BLaER1 treated with 17β-estradiol and CSF1 and Interleukin-3, amounts not matched to agents 10 nM and 100 nM (cell line): ENCODE results near the gene RSU1.

Experiments
- H3K27ac ChIP-seq, 11 experiments: shearing (Covaris generic); formaldehyde crosslinking; 2 replicates each; pipeline ENCODE4 v1.8.1; 2022
- H3K27me3 ChIP-seq, 11 experiments: shearing (Covaris generic); formaldehyde crosslinking; 2 replicates each; pipeline ENCODE4 v1.8.1; 2022
- H3K36me3 ChIP-seq, 11 experiments: shearing (Covaris generic); formaldehyde crosslinking; 2 replicates each; pipeline ENCODE4 v1.8.1; 2022
- H3K4me1 ChIP-seq, 10 experiments: shearing (Covaris generic); formaldehyde crosslinking; 2 replicates each; pipeline ENCODE4 v1.8.1; 2022
- H3K4me2 ChIP-seq, 11 experiments: shearing (Covaris generic); formaldehyde crosslinking; 2 replicates each; pipeline ENCODE4 v1.8.1; 2022
- H3K4me3 ChIP-seq, 10 experiments: shearing (Covaris generic); formaldehyde crosslinking; 2 replicates each; pipeline ENCODE4 v1.8.1; 2022
- H3K9ac ChIP-seq, 11 experiments: shearing (Covaris generic); formaldehyde crosslinking; 2 replicates each; pipeline ENCODE4 v1.8.1; 2022
- H3K9me3 ChIP-seq, 11 experiments: shearing (Covaris generic); formaldehyde crosslinking; replicated peaks in 1 of 11; 2 replicates each; pipeline ENCODE4 v1.8.1; 2022
- H4K20me1 ChIP-seq, 11 experiments: shearing (Covaris generic); formaldehyde crosslinking; 2 replicates each; pipeline ENCODE4 v1.8.1; 2022
- Cebpa-rat ChIP-seq, 11 experiments: shearing (Covaris generic); IDR thresholded peaks; 2 replicates each; pipeline ENCODE4 v1.8.1; 2022

The RSU1 gene

DNA sequence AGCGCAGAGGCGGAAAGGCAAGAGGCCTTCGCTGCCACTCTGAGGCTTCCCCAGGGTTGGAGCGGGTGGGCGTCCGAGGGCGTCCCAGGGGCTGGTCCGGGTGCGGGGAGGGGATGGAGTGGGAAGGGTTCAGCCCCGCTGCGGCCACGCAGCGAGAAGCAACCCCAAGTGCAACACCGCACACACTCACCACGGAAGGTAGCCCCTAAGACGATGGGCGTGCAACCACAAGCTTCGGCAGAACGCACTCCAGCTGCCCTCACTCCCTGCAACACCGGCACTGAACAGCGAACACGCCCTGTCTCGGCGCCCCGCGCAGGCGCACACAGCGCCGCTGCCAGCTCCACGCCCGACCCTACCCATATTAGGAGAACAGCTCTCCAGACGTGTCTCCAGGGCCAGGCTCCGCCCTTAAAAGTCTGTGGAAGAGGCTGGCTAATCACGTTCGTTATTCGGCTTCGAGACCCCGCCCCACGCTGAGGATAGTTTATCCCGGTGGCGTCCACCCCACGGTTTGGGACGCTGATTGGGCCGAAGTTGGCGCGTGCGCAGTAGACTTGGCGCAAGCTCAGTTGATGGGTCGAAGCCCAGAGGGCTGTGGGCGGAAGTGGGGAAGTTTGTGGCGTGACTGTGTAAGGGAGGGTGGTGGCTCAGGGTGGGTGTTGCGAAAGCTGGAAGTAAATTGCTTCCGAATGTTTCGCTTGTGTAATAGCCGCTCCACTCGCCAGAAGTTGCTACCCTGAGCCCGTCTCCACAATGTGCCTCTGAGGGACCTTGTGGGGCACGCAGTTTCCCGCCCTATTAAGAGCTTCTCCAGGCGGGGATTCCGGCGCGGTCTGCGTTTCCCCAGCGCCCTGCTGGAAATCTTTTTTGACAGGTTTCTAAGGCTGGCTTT is at the start of gene RSU1:
Gene RSU1 (minus strand): TSS at position 300 of the 895 bp plus-strand sequence. CDS start 343 bp downstream, outside the sequence.
- Histone ChIP-seq H3K27me3 (no peaks in the 10 kb centered on the region), H3K4me2 (peak within 1 kb of the TSS; percentile 90 to 99 (median 94)), H3K4me1 (peaks cover 37 to 75% (median 52%) of the 10 kb centered on the region in 10 experiments), H3K27ac (peak within 1 kb of the TSS; percentile 84 to 97 (median 96)), H3K4me3 (peak within 1 kb of the TSS; percentile 67 to 87 (median 80)), H3K36me3 (peaks cover 0 to 43% (median 21%) of the 10 kb centered on the region in 11 experiments; a peak in 16 of 22 replicates), H3K9me3 (peaks cover 9 to 15% (median 10%) of the 10 kb centered on the region in 11 experiments), H3K9ac (peak within 1 kb of the TSS; percentile 79 to 88 (median 87)), H4K20me1 (peaks cover 0 to 46% (median 7%) of the 10 kb centered on the region in 11 experiments; a peak in 8 of 22 replicates)
- peak; percentile 96 to 100 (median 99) for TF ChIP-seq Cebpa-rat (IDR thresholded peaks at IDR 0.05)

DNA sequence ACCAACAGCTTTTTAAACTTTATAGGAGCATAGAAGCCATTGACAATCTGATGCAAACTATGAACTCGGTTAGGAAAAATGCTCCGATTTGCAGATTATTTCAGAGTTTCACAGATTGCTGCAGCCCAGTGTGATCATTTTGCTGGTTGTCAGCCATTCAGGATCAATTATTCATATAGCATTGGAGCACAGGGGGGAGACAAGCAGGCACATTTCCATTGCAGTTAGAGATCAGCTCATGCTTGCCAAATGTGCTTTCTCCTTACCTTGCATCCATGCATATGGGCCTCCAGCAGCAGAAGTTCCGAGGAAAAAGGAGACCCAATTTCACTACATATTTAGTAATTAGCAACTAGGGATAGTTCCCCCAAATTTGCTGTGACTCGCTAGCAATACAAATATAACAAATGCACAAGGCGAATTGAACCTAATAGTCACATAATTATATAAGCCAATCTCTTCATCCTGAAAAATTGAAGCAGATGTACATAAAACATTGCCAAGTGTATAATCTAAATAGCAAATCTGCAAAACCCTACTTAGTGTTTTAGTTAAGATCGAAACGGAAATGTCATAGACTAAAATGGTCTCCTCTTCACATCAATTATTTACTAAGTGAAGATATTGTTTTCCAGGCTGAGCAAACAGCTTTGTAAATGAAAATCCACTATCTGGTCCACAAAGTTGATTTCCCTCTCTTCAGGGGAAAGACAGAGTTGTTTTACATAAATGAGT is 49.5 kb upstream of the RSU1 start:
- H3K4me2 ChIP-seq = no peak overlapping the region
- peaks cover 6 to 17% (median 12%) of the 10 kb centered on the region in 10 experiments; a peak in 17 of 20 replicates for H3K4me1 ChIP-seq
- no peak overlapping the region for H3K4me3 ChIP-seq
- H3K9ac ChIP-seq = no peak overlapping the region
- H3K9me3 ChIP-seq = peaks cover 0 to 10% (median 8%) of the 10 kb centered on the region in 11 experiments; a peak in 14 of 22 replicates
- H3K27me3 ChIP-seq = no peaks in the 10 kb centered on the region
- TF ChIP-seq Cebpa-rat (IDR thresholded peaks at IDR 0.05) = no peak
- no peaks in the 10 kb centered on the region for H3K36me3 ChIP-seq
- H4K20me1 ChIP-seq = no peaks in the 10 kb centered on the region
- no peak overlapping the region for H3K27ac ChIP-seq

DNA sequence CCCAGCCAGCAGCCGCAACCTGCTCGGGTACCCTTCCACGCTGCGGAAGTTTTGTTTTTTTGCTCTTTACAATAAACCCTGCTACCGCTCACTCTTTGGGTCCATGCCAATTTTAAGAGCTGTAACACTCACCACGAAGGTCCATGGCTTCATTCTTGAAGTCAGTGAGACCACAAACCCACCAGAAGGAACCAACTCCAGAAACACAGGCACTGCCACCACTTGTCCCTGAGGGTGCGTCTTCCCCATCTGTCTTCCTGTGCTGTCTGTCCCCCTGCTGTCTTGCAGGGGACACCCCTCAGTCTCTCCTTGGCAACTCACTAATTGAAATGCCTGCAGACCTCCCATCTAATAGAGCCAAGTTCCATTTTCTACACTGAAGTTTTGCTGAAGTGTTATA is 48.5 kb upstream of the RSU1 start:
- TF ChIP-seq Cebpa-rat (IDR thresholded peaks at IDR 0.05) = no peak
- H3K9ac ChIP-seq = no peak overlapping the region
- no peak overlapping the region for H3K4me3 ChIP-seq
- H4K20me1 ChIP-seq = no peaks in the 10 kb centered on the region
- no peaks in the 10 kb centered on the region for H3K27me3 ChIP-seq
- H3K27ac ChIP-seq = no peak overlapping the region
- H3K36me3 ChIP-seq = no peaks in the 10 kb centered on the region
- no peak overlapping the region for H3K4me2 ChIP-seq
- peaks cover 0 to 12% (median 10%) of the 10 kb centered on the region in 11 experiments; a peak in 16 of 22 replicates for H3K9me3 ChIP-seq
- peaks cover 6 to 17% (median 12%) of the 10 kb centered on the region in 10 experiments; a peak in 17 of 20 replicates for H3K4me1 ChIP-seq

DNA sequence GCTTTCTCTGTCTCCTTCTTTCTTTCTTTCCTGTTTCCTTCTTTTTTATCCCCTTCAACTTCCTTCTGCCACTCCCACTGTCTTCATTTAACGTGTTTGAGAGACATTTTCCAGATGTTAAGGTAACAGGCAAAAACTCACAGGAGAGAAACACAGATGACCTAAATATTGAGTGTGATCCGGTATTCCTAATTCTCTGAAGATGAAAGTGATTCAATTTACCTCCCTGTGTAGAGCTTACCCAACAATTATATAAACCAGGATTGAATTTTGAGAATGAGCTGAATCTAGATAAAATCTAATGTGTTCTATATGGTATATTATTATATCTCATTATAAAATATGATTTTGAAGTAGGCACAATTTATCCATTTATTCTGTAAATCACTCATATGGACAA is 46.5 kb upstream of the RSU1 start:
- Histone ChIP-seq H3K4me2 (peak overlapping the region in 6 of 11 experiments; percentile 17 to 55 (median 46); a peak in 8 of 22 replicates), H3K9me3 (peaks cover 0 to 17% (median 12%) of the 10 kb centered on the region in 11 experiments; a peak in 17 of 22 replicates), H3K27ac (no peak overlapping the region), H3K36me3 (no peaks in the 10 kb centered on the region), H3K27me3 (no peaks in the 10 kb centered on the region), H3K4me3 (no peak overlapping the region), H3K9ac (no peak overlapping the region), H3K4me1 (peaks cover 6 to 17% (median 12%) of the 10 kb centered on the region in 10 experiments; a peak in 17 of 20 replicates), H4K20me1 (no peaks in the 10 kb centered on the region)
- no peak for TF ChIP-seq Cebpa-rat (IDR thresholded peaks at IDR 0.05)

DNA sequence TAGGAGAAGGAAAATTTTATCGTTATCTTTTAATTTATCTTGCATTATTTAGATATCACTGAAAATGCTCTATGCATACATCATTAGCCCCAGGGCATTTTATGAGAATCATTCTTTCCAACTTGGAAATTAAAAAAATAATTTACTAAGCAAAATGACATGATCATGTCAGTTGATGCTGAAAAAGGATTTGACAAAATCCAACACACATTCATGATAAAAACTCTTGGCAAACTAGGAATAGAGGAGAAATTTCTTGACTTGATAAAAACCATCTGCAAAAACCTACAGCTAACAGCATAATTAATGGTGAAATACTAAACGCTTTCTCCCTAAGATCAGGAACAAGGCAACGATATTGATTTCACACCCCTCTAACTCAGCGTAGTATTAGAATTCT is 40.2 kb upstream of the RSU1 start:
- Histone ChIP-seq H3K4me3 (no peak overlapping the region), H3K36me3 (no peaks in the 10 kb centered on the region), H3K9ac (no peak overlapping the region), H3K27me3 (no peaks in the 10 kb centered on the region), H4K20me1 (no peaks in the 10 kb centered on the region), H3K9me3 (peaks cover 0 to 8% (median 3%) of the 10 kb centered on the region in 11 experiments; a peak in 7 of 22 replicates), H3K4me1 (no peaks in the 10 kb centered on the region), H3K4me2 (no peak overlapping the region), H3K27ac (no peak overlapping the region)
- no peak for TF ChIP-seq Cebpa-rat (IDR thresholded peaks at IDR 0.05)

DNA sequence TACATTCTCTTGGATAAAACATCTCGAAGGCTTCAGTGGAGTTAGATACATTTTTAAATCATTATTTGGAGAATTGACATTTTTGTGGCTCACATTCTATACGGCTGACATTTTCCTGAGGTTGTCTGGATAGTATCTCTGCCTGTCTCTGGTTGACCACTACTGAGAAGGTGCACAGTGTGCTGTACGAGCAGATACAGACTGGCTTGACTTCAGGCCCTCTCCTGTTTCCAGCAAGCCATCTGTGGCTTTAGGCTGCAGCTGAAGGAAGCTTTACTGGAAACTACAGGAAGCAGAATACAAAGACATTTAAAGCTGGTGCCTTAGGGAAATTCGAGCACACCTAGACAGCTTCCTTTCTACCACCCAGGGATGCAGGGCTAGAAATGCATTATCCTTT is 39.3 kb upstream of the RSU1 start:
- Histone ChIP-seq H3K36me3 (no peaks in the 10 kb centered on the region), H3K4me2 (no peak overlapping the region), H3K9ac (no peak overlapping the region), H4K20me1 (no peaks in the 10 kb centered on the region), H3K27ac (no peak overlapping the region), H3K4me1 (no peaks in the 10 kb centered on the region), H3K27me3 (no peaks in the 10 kb centered on the region), H3K4me3 (no peak overlapping the region), H3K9me3 (peaks cover 0 to 8% (median 3%) of the 10 kb centered on the region in 11 experiments; a peak in 7 of 22 replicates)
- TF ChIP-seq Cebpa-rat (IDR thresholded peaks at IDR 0.05) = no peak

DNA sequence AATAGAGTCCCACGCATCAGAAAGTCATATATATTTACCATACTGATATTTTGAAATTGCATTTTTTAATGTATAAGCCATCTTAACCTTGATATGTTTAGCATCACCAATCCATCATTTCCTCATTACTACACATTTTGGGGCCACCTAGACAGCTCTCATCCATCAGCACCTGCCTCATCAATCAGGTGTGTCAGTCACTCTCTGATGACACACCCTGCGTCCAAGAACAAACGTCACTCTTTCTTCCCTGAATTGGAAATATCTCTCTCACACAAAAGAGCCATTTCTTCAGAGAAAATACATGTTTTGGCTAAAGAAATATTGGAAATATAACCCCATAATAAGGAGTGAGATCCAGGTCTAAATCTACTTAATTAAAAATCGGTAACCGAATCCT is 38.9 kb upstream of the RSU1 start:
- Histone ChIP-seq H3K27ac (no peak overlapping the region), H3K4me1 (no peaks in the 10 kb centered on the region), H3K9ac (no peak overlapping the region), H4K20me1 (no peaks in the 10 kb centered on the region), H3K4me2 (no peak overlapping the region), H3K27me3 (no peaks in the 10 kb centered on the region), H3K36me3 (no peaks in the 10 kb centered on the region), H3K9me3 (peaks cover 0 to 8% (median 3%) of the 10 kb centered on the region in 11 experiments; a peak in 7 of 22 replicates), H3K4me3 (no peak overlapping the region)
- TF ChIP-seq Cebpa-rat (IDR thresholded peaks at IDR 0.05) = no peak

DNA sequence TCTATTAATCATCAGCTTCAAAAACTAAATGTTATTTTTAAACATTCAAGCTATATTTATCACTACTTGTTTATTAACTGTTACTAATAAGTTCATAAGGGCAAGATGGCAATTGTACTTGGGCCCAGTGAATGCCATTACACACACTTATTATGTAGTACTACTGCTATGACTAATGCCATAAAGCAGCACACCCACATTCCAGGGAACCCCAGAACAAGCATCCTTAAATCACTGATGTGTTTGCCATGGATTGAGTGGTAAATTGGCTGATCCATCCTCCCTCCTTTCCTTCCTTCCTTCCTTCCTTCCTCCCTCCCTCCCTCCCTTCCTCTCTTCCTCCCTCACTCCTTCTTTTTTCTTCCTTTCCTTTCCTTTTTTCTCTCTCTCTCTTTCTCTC is 37.4 kb upstream of the RSU1 start:
- H3K27ac ChIP-seq = no peak overlapping the region
- H3K9ac ChIP-seq = no peak overlapping the region
- no peaks in the 10 kb centered on the region for H3K27me3 ChIP-seq
- no peaks in the 10 kb centered on the region for H3K4me1 ChIP-seq
- TF ChIP-seq Cebpa-rat (IDR thresholded peaks at IDR 0.05) = no peak
- H3K9me3 ChIP-seq = no peaks in the 10 kb centered on the region
- H3K36me3 ChIP-seq = no peaks in the 10 kb centered on the region
- no peak overlapping the region for H3K4me2 ChIP-seq
- no peak overlapping the region for H3K4me3 ChIP-seq
- no peaks in the 10 kb centered on the region for H4K20me1 ChIP-seq

DNA sequence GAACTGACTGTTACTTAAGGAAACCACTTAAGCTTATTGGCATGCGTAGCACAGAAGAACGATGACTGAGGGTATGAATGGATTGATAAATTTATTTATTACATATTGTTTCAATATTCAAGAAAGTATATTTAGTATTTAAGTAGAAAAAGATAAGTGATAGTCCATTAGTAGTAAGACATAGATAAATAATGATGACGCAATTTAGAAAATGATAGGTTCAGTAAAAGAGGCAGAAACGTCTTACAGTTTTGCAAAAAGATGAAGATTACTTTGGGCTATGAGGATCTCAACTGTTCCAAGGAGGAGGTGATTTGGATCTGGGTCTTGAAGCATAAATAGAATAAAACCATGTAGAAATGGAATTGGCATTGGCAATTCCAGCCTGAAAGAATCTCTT is 36.6 kb upstream of the RSU1 start:
- TF ChIP-seq Cebpa-rat (IDR thresholded peaks at IDR 0.05) = no peak
- Histone ChIP-seq H3K4me2 (no peak overlapping the region), H3K4me1 (no peaks in the 10 kb centered on the region), H3K36me3 (no peaks in the 10 kb centered on the region), H3K9me3 (no peaks in the 10 kb centered on the region), H3K27ac (no peak overlapping the region), H3K27me3 (no peaks in the 10 kb centered on the region), H4K20me1 (no peaks in the 10 kb centered on the region), H3K4me3 (no peak overlapping the region), H3K9ac (no peak overlapping the region)
